Measurements from ENCODE around the gene RTKN2.
"Not testable (repeated sequence)": the region's sequence is repeated elsewhere in the genome, so short reads cannot be mapped to it uniquely, and the experiment has no call there.

RTKN2 gene

DNA sequence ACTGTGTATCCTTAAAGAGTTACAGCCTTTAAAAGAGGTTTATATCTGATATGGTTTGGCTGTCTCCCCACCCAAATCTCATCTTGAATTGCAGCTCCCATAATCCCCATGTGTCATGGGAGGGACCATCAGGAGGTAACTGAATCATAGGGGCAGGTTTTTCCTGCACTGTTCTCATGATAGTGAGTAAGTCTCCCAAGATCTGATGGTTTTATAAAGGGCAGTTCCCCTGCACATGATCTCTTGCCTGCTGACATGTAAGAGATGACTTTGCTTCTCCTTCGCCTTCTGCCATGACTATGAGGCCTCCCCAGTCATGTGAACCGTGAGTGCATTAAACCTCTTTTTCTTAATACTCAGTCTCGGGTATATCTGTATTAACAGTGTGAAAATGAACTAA, 9.7 kb downstream of the RTKN2 start:
- no peak for DNase-seq

GRCh38 chr10:62253704-62254103, 14.9 kb downstream of the RTKN2 start:
- DNase-seq, result no peak

GRCh38 chr10:62252051-62252450, 16.6 kb downstream of the RTKN2 start:
- no peak for DNase-seq

GRCh38 chr10:62250594-62251198, 17.9 kb downstream of the RTKN2 start:
- DNase-seq, result no peak

DNA sequence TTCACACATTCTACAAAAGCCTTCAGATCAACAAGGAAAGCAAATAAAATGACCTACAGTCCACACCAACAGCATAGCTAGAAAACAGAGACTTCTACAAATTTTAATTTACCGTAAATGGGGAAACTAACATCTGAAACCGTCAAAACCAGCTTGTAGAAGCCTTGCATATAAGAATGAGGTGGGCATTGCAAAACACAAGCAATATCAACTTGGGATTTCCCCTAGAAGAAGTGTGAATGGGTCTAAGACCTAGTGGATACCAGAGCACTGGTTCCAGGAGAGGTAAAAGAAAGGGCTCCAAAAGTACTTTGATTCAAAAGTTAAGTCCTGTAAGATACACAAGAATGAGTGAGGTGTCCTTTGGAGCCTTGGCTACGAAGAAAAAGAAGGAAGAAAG, 18.7 kb downstream of the RTKN2 start:
- DNase-seq, result no peak

GRCh38 chr10:62248465-62248864, 20.2 kb downstream of the RTKN2 start:
- peak; percentile 36 for DNase-seq

- peak; percentile 82 for DNase-seq
Measured at GRCh38 chr10:62244785-62245467, 23.7 kb downstream of the RTKN2 start.

GRCh38 chr10:62244088-62244487, 24.6 kb downstream of the RTKN2 start:
- DNase-seq, result no peak

DNA sequence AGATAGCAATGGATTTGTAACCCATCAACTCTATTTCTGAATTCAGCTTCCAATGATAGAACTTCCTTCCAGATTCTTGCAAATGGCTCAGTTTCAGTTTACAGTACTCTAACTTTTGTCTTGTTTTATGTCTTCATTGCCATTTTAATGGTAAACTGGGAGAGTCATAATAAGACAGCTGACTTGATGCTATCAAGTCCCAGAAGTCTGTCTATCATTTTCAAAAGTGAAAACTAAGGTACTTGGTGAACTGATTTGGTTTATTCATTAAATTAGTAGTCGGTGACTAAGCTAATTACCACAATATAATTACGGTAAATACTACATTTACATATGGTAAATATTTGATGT, 25.0 kb downstream of the RTKN2 start:
- no peak for DNase-seq

DNA sequence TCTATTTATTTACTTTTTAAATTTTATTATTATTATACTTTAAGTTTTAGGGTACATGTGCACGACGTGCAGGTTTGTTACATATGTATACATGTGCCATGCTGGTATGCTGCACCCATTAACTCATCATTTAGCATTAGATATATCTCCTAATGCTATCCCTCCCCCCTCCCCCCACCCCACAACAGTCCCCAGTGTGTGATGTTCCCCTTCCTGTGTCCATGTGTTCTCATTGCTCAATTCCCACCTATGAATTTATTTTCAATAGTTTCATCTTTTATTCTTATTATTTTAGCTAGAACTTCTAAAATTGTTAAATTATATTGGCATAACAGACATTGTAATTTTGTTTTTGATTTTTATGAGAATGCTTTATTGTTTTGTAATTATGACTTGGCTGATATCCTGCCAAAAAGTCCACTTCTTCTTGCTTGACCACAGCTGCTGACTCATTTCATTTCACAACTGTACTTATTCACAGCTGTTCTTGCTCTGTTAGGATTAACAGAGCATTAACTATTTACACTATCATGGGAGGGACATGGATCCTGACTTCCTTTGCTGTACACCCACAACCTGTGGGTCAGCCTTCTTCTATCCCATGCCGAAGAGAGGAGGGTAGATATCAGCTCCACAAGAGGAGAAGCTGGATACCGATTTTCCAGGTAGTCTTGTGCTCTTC, 25.5 kb downstream of the RTKN2 start:
- peak; percentile 93 for DNase-seq

- DNase-seq, result not testable (repeated sequence)
Measured at GRCh38 chr10:62241521-62241920, 27.1 kb downstream of the RTKN2 start.

DNA sequence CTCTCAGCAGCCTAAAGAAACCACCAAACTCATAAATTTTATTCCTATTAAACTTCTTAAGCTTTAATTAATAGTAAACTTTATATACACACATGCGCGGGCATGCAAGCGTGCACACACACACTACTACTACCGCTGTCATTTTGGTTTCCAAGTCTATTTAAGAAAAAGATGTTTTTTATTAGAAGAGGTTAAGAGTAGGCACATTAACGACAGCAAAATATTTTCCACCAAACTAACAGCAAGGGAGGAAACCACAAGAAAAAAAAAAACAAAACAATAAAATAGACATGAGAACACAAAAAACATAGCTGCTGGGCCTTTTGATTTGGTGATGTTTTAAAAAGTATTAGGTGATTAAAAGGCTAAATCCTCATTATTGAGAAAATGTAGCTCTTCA, 28.6 kb downstream of the RTKN2 start:
- peak; percentile 22 for DNase-seq

GRCh38 chr10:62238880-62239279, 29.8 kb downstream of the RTKN2 start:
- DNase-seq, result no peak

GRCh38 chr10:62237966-62238365, 30.7 kb downstream of the RTKN2 start:
- DNase-seq, result no peak

- no peak for DNase-seq
Measured at GRCh38 chr10:62237506-62237905, 31.1 kb downstream of the RTKN2 start.

GRCh38 chr10:62234077-62234605, 34.5 kb downstream of the RTKN2 start:
- no peak for DNase-seq

GRCh38 chr10:62233356-62234076, 35.1 kb downstream of the RTKN2 start:
- peak; percentile 65 for DNase-seq

GRCh38 chr10:62231805-62232204, 36.8 kb downstream of the RTKN2 start:
- no peak for DNase-seq

GRCh38 chr10:62231371-62231770, 37.3 kb downstream of the RTKN2 start:
- peak; percentile 96 for DNase-seq

DNA sequence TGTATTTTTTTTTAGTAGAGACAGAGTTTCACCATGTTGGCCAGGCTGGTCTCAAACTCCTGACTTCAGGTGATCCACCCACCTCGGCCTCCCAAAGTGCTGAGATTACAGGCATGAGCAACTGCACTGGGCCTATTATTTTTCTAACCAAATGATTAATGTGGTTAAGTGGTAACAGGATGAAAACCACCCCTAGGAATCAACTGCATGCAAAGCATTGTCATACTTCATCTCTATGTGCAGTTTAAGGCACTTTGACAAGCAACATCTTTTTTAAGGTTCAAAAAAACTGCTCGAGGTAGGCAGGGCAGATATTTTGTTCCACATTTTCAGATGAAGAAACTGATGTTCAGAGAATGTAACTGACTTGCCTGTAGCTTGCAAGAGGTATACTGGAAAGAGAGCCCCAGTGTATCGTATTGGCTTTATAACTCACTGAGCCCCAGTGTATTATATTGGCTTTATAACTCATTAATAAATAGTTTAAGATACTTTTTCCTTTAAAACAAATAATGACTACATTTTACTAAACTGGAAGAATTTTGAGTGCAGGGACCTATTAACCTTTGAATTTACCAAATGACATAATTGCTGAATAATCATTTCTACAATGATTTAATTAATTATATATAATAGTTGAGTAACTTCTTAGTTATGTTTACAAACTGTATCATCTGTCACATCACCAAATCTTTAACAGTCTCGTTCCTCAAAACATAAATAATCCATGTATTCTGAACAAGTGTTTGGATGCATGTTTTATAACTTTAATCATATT, 38.1 kb downstream of the RTKN2 start:
- DNase-seq, result peak; percentile 70

- no peak for DNase-seq
Measured at GRCh38 chr10:62225362-62225761, 43.3 kb downstream of the RTKN2 start.

- peak; percentile 87 for DNase-seq
Measured at GRCh38 chr10:62224606-62225005, 44.0 kb downstream of the RTKN2 start.
